PFSK-1 (cell line): ENCODE measurements around the gene APCDD1.

ENCODE experiments used
- FOXP2 ChIP-seq: optimal IDR thresholded peaks from 2 replicates; pipeline ENCODE3; 2011; ENCODE audit warnings: borderline replicate concordance, control low read depth, inconsistent platforms; ENCODE audit not compliant: insufficient read depth; ENCODE audit errors: extremely low read length, extremely low read depth
- POLR2AphosphoS5 ChIP-seq: IDR thresholded peaks from 2 replicates; pipeline ENCODE4 v1.6.1; 2012; ENCODE audit warnings: low read depth, mild to moderate bottlenecking, control low read depth, low read length, moderate library complexity
- SIN3A ChIP-seq: IDR thresholded peaks from 2 replicates; pipeline ENCODE4 v1.6.1; 2012; ENCODE audit warnings: mild to moderate bottlenecking, low read length, moderate library complexity, borderline replicate concordance; ENCODE audit not compliant: insufficient read depth
- TAF1 ChIP-seq: IDR thresholded peaks from 2 replicates; pipeline ENCODE4 v1.6.1; 2012; ENCODE audit warnings: low read length, control low read depth, borderline replicate concordance; ENCODE audit not compliant: insufficient read depth
- TF ChIP-seq, protein P1 (sequence below), 2 experiments: IDR thresholded peaks; 2 replicates each; pipeline versions ENCODE4 v1.6.1 to v1.8.0; 2011 to 2012; ENCODE audit warnings: low read depth in 2 of 2, low read length in 2 of 2, control low read depth in 1 of 2, inconsistent platforms in 1 of 2, mild to moderate bottlenecking in 1 of 2, moderate library complexity in 1 of 2; ENCODE audit not compliant: insufficient read depth in 1 of 2

APCDD1 gene

DNA sequence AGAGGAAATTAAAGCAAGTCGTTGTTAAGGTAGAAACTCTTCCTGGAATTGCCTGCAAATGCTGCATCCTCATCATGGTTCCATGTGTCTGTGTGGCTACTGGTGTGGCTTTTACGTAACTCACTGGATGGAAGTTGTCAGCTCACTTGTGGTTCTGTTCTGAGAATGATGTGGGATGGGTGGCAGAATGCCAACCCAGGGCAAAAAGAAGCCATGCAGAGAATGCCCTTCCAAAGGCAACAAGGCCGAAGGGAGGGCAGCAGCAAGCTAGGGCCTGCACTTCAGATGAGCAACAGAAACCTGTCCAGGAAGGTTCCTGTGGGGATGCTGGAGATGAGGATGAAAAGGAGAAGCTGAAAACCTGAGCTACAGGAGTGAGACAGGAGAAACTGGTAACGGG, 61.0 kb downstream of the APCDD1 start:
- no peak for TF ChIP-seq TAF1
- TF ChIP-seq, protein P1, sequence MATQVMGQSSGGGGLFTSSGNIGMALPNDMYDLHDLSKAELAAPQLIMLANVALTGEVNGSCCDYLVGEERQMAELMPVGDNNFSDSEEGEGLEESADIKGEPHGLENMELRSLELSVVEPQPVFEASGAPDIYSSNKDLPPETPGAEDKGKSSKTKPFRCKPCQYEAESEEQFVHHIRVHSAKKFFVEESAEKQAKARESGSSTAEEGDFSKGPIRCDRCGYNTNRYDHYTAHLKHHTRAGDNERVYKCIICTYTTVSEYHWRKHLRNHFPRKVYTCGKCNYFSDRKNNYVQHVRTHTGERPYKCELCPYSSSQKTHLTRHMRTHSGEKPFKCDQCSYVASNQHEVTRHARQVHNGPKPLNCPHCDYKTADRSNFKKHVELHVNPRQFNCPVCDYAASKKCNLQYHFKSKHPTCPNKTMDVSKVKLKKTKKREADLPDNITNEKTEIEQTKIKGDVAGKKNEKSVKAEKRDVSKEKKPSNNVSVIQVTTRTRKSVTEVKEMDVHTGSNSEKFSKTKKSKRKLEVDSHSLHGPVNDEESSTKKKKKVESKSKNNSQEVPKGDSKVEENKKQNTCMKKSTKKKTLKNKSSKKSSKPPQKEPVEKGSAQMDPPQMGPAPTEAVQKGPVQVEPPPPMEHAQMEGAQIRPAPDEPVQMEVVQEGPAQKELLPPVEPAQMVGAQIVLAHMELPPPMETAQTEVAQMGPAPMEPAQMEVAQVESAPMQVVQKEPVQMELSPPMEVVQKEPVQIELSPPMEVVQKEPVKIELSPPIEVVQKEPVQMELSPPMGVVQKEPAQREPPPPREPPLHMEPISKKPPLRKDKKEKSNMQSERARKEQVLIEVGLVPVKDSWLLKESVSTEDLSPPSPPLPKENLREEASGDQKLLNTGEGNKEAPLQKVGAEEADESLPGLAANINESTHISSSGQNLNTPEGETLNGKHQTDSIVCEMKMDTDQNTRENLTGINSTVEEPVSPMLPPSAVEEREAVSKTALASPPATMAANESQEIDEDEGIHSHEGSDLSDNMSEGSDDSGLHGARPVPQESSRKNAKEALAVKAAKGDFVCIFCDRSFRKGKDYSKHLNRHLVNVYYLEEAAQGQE (IDR thresholded peaks at IDR 0.05; ENCODE audit: insufficient read depth in 1 of 2, low read depth in 2 of 2, low read length in 2 of 2) = no peak
- TF ChIP-seq FOXP2 = no peak
- no peak for TF ChIP-seq SIN3A

DNA sequence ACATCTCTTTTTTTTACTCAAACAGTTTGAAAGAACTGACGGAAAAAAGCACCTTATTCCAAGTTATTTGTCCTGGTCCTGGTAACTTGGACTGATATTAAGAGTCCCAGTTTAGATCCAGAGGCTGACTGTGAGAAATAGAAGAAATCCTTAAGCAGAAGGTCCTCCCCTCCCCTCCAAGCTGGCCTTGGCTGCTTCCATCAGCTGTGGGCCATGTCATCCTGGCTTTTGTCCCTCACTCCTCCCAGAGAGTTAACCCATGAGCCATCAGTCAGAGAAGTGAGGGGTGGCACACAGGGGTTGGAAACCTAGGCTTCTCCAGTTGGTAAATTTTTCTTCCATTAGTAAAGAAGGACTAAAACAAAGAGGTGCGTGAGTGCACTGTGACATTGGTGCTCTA, 61.6 kb downstream of the APCDD1 start:
- TF ChIP-seq TAF1 (no peak), POLR2AphosphoS5 (no peak), FOXP2 (no peak), SIN3A (no peak)
- TF ChIP-seq, protein P1 (IDR thresholded peaks at IDR 0.05; ENCODE audit: insufficient read depth in 1 of 2, low read depth in 2 of 2, low read length in 2 of 2) = no peak

DNA sequence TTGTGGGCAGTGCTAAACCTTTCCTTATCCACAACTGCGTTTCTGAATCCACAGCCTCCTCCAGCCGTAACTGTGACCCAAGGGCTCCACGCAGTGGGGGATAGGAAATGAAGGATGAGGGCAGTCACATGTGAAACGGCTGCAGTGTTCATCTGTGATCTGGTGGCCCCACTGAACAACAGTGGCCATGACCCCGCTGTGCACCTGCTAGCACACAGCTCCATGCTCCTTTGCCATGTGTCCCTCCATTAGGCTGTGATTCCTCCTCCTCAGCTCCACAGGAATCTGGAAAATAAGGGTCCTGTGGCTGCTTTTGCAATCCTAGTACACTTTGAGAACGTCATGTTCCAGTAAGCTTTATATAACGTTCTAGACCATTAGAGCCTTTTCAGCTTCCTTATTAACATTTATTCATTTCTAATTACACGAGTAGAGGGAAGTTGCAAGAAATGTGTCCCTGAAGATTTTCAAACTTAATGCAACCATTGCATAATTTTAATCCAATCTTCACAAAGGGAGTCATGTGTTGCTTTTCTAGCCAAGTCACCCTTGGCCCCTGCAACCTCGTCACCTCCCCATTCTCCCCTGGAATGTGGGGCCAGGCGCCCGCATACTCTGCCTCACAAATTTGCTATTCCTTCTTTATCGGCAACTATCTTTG, 64.3 kb downstream of the APCDD1 start:
- TF ChIP-seq, protein P1 (IDR thresholded peaks at IDR 0.05; ENCODE audit: insufficient read depth in 1 of 2, low read depth in 2 of 2, low read length in 2 of 2) = no peak
- TF ChIP-seq POLR2AphosphoS5 (no peak), TAF1 (no peak), SIN3A (no peak), FOXP2 (no peak)

DNA sequence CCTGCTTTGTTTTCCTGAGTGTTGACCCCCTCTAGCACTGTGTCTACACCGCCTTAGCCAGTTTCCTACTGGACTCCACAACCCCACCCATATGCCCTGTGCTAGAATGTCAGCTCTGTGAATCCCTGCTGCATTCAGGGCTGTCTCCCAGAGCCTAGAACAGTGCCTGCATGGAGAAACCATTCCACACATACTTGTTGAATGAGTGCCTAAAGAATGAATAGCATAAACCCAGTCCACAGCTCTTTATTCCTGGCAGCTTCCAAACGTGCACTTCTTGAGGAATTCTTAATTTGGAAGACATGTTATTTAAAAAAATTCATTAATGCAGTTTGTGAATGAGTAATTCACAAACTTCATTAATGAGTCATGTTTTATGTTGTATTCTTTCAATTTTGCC, 64.9 kb downstream of the APCDD1 start:
- TF ChIP-seq SIN3A = no peak
- TF ChIP-seq, protein P1 (IDR thresholded peaks at IDR 0.05; ENCODE audit: insufficient read depth in 1 of 2, low read depth in 2 of 2, low read length in 2 of 2) = no peak
- TF ChIP-seq POLR2AphosphoS5 = no peak
- no peak for TF ChIP-seq TAF1
- no peak for TF ChIP-seq FOXP2
